ENCODE data around the gene FLNA. TPM values are rescaled to one million over a fixed set of nuclear protein-coding genes. Genes with fewer than 3 reads are reported as not detected.

The FLNA gene
- total and polyA plus RNA-seq, 2 of the 13 experiments (the other 11 are each of a cell fraction or from before 2014, with no cell fraction given) = 83.4 to 174 TPM

DNA sequence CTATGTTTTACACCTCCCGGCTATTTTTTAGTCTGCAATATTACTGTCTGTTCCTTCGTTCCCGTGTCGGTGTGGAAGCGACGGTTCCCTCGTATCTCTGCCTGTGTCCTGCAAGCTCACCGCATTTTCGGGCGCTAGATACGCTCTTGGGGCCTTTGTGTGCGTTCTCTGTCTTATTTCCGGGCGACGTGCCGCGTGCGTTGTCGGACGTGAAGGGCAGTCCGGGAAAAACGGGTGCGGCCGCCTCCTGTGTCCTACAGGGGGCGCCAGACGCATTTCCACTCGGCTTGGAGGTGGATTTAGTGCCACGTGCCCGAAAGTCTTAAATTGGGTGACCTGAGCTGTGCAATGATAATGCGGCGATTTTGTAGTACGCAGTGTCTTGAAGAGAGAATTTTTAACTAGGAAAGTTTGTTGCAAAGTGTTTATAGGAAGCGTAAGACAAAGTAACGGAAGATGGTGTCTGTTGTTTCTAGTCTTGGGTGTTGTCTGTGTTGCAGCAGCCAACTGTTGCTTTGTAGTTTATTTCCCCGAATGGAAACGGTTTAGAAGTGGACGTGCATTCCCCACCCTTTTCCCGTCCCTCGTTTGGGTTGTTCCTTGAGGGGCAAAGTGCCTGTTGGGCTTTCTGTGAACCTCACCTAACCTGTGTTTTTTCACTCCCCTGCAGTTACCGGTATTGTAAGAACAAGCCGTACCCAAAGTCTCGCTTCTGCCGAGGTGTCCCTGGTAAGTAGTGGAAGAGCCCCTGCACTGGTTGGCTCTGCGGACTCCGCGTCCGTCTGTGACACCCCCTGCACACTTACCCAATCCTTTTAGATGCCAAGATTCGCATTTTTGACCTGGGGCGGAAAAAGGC lies 24.5 kb upstream of the FLNA start (continued):
- TF ChIP-seq SIN3A (IDR thresholded peaks at IDR 0.05; ENCODE audit: borderline replicate concordance, low read depth, low read length) (peak; percentile 28; the same call in 1 of the 2 replicates), ZSCAN25 (CRISPR knock-in tag; IDR thresholded peaks at IDR 0.05) (no peak), ZNF296 (CRISPR knock-in tag; conservative IDR thresholded peaks at IDR 0.05) (no peak), GATA4 (IDR thresholded peaks at IDR 0.05; ENCODE audit: borderline replicate concordance, low read depth) (no peak), SP140L (CRISPR knock-in tag; IDR thresholded peaks at IDR 0.05; ENCODE audit: borderline replicate concordance) (no peak), HES4 (CRISPR knock-in tag; IDR thresholded peaks at IDR 0.05; ENCODE audit: borderline replicate concordance) (peak; percentile 11; the same call in 1 of the 2 replicates), SP4 (CRISPR knock-in tag; IDR thresholded peaks at IDR 0.05) (no peak), AKAP8 (CRISPR knock-in tag; IDR thresholded peaks at IDR 0.05) (no peak), ZNF782 (CRISPR knock-in tag; IDR thresholded peaks at IDR 0.05; ENCODE audit: borderline replicate concordance) (no peak), BHLHE40 (IDR thresholded peaks at IDR 0.05; ENCODE audit: low read length) (peak; percentile 27; the same call in 1 of the 2 replicates), MXD4 (CRISPR knock-in tag; IDR thresholded peaks at IDR 0.05) (0 out of 2 replicates have a peak, but pooled peaks have one; percentile 2), ZNF343 (CRISPR knock-in tag; IDR thresholded peaks at IDR 0.05) (0 out of 2 replicates have a peak, but pooled peaks have one; percentile 25), NKX3-1 (CRISPR knock-in tag; IDR thresholded peaks at IDR 0.05) (no peak)
- TF ChIP-seq, protein P1, sequence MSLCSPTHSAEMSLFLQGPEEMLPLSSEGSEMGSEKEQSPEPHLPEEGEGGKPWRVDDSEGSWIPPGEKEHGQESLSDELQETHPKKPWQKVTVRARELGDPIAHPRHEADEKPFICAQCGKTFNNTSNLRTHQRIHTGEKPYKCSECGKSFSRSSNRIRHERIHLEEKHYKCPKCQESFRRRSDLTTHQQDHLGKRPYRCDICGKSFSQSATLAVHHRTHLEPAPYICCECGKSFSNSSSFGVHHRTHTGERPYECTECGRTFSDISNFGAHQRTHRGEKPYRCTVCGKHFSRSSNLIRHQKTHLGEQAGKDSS (CRISPR knock-in tag; IDR thresholded peaks at IDR 0.05; ENCODE audit: borderline replicate concordance, low read depth) = no peak
- TF ChIP-seq, protein P2, sequence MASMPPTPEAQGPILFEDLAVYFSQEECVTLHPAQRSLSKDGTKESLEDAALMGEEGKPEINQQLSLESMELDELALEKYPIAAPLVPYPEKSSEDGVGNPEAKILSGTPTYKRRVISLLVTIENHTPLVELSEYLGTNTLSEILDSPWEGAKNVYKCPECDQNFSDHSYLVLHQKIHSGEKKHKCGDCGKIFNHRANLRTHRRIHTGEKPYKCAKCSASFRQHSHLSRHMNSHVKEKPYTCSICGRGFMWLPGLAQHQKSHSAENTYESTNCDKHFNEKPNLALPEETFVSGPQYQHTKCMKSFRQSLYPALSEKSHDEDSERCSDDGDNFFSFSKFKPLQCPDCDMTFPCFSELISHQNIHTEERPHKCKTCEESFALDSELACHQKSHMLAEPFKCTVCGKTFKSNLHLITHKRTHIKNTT (CRISPR knock-in tag; IDR thresholded peaks at IDR 0.05) = no peak
- TF ChIP-seq, protein P3, sequence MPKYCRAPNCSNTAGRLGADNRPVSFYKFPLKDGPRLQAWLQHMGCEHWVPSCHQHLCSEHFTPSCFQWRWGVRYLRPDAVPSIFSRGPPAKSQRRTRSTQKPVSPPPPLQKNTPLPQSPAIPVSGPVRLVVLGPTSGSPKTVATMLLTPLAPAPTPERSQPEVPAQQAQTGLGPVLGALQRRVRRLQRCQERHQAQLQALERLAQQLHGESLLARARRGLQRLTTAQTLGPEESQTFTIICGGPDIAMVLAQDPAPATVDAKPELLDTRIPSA (CRISPR knock-in tag; IDR thresholded peaks at IDR 0.05; ENCODE audit: borderline replicate concordance) = no peak
- TF ChIP-seq, protein P4, sequence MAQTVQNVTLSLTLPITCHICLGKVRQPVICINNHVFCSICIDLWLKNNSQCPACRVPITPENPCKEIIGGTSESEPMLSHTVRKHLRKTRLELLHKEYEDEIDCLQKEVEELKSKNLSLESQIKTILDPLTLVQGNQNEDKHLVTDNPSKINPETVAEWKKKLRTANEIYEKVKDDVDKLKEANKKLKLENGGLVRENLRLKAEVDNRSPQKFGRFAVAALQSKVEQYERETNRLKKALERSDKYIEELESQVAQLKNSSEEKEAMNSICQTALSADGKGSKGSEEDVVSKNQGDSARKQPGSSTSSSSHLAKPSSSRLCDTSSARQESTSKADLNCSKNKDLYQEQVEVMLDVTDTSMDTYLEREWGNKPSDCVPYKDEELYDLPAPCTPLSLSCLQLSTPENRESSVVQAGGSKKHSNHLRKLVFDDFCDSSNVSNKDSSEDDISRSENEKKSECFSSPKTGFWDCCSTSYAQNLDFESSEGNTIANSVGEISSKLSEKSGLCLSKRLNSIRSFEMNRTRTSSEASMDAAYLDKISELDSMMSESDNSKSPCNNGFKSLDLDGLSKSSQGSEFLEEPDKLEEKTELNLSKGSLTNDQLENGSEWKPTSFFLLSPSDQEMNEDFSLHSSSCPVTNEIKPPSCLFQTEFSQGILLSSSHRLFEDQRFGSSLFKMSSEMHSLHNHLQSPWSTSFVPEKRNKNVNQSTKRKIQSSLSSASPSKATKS (CRISPR knock-in tag; IDR thresholded peaks at IDR 0.05) = peak; percentile 40; the same call in 1 of the 2 replicates
- TF ChIP-seq, protein P5, sequence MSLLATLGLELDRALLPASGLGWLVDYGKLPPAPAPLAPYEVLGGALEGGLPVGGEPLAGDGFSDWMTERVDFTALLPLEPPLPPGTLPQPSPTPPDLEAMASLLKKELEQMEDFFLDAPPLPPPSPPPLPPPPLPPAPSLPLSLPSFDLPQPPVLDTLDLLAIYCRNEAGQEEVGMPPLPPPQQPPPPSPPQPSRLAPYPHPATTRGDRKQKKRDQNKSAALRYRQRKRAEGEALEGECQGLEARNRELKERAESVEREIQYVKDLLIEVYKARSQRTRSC (CRISPR knock-in tag; IDR thresholded peaks at IDR 0.05; ENCODE audit: low read depth) = no peak
- TF ChIP-seq, protein P6, sequence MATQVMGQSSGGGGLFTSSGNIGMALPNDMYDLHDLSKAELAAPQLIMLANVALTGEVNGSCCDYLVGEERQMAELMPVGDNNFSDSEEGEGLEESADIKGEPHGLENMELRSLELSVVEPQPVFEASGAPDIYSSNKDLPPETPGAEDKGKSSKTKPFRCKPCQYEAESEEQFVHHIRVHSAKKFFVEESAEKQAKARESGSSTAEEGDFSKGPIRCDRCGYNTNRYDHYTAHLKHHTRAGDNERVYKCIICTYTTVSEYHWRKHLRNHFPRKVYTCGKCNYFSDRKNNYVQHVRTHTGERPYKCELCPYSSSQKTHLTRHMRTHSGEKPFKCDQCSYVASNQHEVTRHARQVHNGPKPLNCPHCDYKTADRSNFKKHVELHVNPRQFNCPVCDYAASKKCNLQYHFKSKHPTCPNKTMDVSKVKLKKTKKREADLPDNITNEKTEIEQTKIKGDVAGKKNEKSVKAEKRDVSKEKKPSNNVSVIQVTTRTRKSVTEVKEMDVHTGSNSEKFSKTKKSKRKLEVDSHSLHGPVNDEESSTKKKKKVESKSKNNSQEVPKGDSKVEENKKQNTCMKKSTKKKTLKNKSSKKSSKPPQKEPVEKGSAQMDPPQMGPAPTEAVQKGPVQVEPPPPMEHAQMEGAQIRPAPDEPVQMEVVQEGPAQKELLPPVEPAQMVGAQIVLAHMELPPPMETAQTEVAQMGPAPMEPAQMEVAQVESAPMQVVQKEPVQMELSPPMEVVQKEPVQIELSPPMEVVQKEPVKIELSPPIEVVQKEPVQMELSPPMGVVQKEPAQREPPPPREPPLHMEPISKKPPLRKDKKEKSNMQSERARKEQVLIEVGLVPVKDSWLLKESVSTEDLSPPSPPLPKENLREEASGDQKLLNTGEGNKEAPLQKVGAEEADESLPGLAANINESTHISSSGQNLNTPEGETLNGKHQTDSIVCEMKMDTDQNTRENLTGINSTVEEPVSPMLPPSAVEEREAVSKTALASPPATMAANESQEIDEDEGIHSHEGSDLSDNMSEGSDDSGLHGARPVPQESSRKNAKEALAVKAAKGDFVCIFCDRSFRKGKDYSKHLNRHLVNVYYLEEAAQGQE (IDR thresholded peaks at IDR 0.05; ENCODE audit: borderline replicate concordance in 1 of 2, low read depth in 1 of 2, low read length in 2 of 2) = no peak

Data from HepG2 (cell line).